OCI-LY3 (cell line): Measurements from ENCODE around the gene RGS6.

ENCODE experiments used
- H2AFZ ChIP-seq: fragments of 200-600, 300-600 bp; shearing (Covaris generic); 2 replicates; pipeline ENCODE4 v1.6.0; 2014; ENCODE audit warnings: antibody characterized with exemption, low read depth, low read length
- H3K27ac ChIP-seq: fragments of 200-600, 300-600 bp; sonication (generic); 2 replicates; pipeline ENCODE4 v1.5.1; 2014; ENCODE audit warnings: mild to moderate bottlenecking, low read length, moderate library complexity, mixed read lengths
- H3K27me3 ChIP-seq: fragments of 200-600, 300-600 bp; sonication (generic); 2 replicates; pipeline ENCODE4 v1.6.1; 2014; ENCODE audit warnings: low read depth, low read length, mixed read lengths
- H3K36me3 ChIP-seq: fragments of 200-600, 300-600 bp; sonication (generic); replicated peaks from 2 replicates; pipeline ENCODE3; 2014; ENCODE audit warnings: low read depth, low read length, mixed read lengths
- H3K4me1 ChIP-seq: fragments of 300-600, 200-600 bp; sonication (generic); 2 replicates; pipeline ENCODE4 v1.6.1; 2014; ENCODE audit warnings: low read length, mixed read lengths
- H3K4me2 ChIP-seq: fragments of 200-600, 300-600 bp; sonication (generic); 2 replicates; pipeline ENCODE4 v1.6.1; 2014; ENCODE audit warnings: low read length, mixed read lengths
- H3K4me3 ChIP-seq: fragments of 300-600, 200-600 bp; sonication (generic); 2 replicates; pipeline ENCODE4 v1.5.1; 2014; ENCODE audit warnings: antibody characterized with exemption, mild to moderate bottlenecking, low read length, moderate library complexity
- H3K79me2 ChIP-seq: fragments of 300-600, 200-600 bp; shearing (Covaris generic); 2 replicates; pipeline ENCODE4 v1.6.1; 2014; ENCODE audit warnings: mild to moderate bottlenecking, low read length, mixed read lengths
- H3K9ac ChIP-seq: fragments of 300-600, 200-600 bp; shearing (Covaris generic); 2 replicates; pipeline ENCODE4 v1.6.0; 2014; ENCODE audit warnings: mild to moderate bottlenecking, low read length, moderate library complexity
- H3K9me3 ChIP-seq: fragments of 200-600, 300-600 bp; shearing (Covaris generic); 2 replicates; pipeline ENCODE4 v1.6.1; 2014; ENCODE audit warnings: low read length, mixed read lengths; ENCODE audit not compliant: insufficient read depth
- H4K20me1 ChIP-seq: fragments of 200-600, 300-600 bp; sonication (generic); 2 replicates; pipeline ENCODE4 v1.6.1; 2016; ENCODE audit warnings: low read length, mixed read lengths; ENCODE audit not compliant: insufficient read depth
- CTCF ChIP-seq: fragments of 200-600, 300-600 bp; sonication (generic); IDR thresholded peaks from 2 replicates; pipeline ENCODE4 v1.5.1; 2014; ENCODE audit warnings: antibody characterized with exemption, low read length, low read depth
- EZH2phosphoT487 ChIP-seq: fragments of 200-600 bp; shearing (Covaris generic); IDR thresholded peaks from 2 replicates; pipeline ENCODE4 v1.6.1; 2018; ENCODE audit warnings: antibody characterized with exemption, mixed run types, low read depth

RGS6 gene

GRCh38 chr14:72567226-72567625 is 635.0 kb downstream of the RGS6 start:
- no peak overlapping the region for H2AFZ ChIP-seq
- TF ChIP-seq EZH2phosphoT487: no peak
- no peak for TF ChIP-seq CTCF

GRCh38 chr14:72568296-72568992 is 636.2 kb downstream of the RGS6 start:
- Histone ChIP-seq H3K79me2 (no peaks in the 10 kb centered on the region), H2AFZ (no peak overlapping the region), H3K36me3 (no peaks in the 10 kb centered on the region), H3K4me3 (no peak overlapping the region), H3K27ac (no peak overlapping the region), H3K4me2 (no peak overlapping the region), H4K20me1 (no peaks in the 10 kb centered on the region), H3K9me3 (no peaks in the 10 kb centered on the region), H3K27me3 (peaks cover 43% of the 10 kb centered on the region), H3K9ac (no peak overlapping the region), H3K4me1 (no peaks in the 10 kb centered on the region)
- no peak for TF ChIP-seq CTCF
- no peak for TF ChIP-seq EZH2phosphoT487

More at GRCh38 chr14:72567226-72567625, 635.0 kb downstream of the RGS6 start:
- Histone ChIP-seq H3K36me3 (no peaks in the 10 kb centered on the region), H3K4me2 (no peak overlapping the region), H3K27me3 (peaks cover 32% of the 10 kb centered on the region), H3K27ac (no peak overlapping the region), H3K79me2 (no peaks in the 10 kb centered on the region), H3K4me3 (no peak overlapping the region), H3K4me1 (no peaks in the 10 kb centered on the region), H3K9ac (no peak overlapping the region), H4K20me1 (no peaks in the 10 kb centered on the region), H3K9me3 (no peaks in the 10 kb centered on the region)

- no peak overlapping the region for H3K4me3 ChIP-seq
- H3K9ac ChIP-seq: no peak overlapping the region
- TF ChIP-seq EZH2phosphoT487: no peak
- TF ChIP-seq CTCF: no peak
- H3K27ac ChIP-seq: no peak overlapping the region
- no peaks in the 10 kb centered on the region for H3K36me3 ChIP-seq
- H3K4me1 ChIP-seq: no peaks in the 10 kb centered on the region
- no peaks in the 10 kb centered on the region for H3K9me3 ChIP-seq
- no peaks in the 10 kb centered on the region for H3K79me2 ChIP-seq
- H4K20me1 ChIP-seq: no peaks in the 10 kb centered on the region
- peaks cover 65% of the 10 kb centered on the region for H3K27me3 ChIP-seq
- H3K4me2 ChIP-seq: no peak overlapping the region
- H2AFZ ChIP-seq: no peak overlapping the region
Observed at GRCh38 chr14:72573725-72574417, 641.6 kb downstream of the RGS6 start.

- Histone ChIP-seq H3K4me2 (no peak overlapping the region), H3K36me3 (no peaks in the 10 kb centered on the region), H3K27ac (no peak overlapping the region), H3K79me2 (no peaks in the 10 kb centered on the region), H4K20me1 (no peaks in the 10 kb centered on the region), H2AFZ (no peak overlapping the region), H3K4me1 (no peaks in the 10 kb centered on the region), H3K4me3 (no peak overlapping the region), H3K9me3 (no peaks in the 10 kb centered on the region), H3K27me3 (peaks cover 72% of the 10 kb centered on the region), H3K9ac (no peak overlapping the region)
- TF ChIP-seq CTCF (no peak), EZH2phosphoT487 (no peak)
Observed at GRCh38 chr14:72574715-72575114, 642.5 kb downstream of the RGS6 start.
